Measurements from ENCODE around the gene UNC50.

DNA sequence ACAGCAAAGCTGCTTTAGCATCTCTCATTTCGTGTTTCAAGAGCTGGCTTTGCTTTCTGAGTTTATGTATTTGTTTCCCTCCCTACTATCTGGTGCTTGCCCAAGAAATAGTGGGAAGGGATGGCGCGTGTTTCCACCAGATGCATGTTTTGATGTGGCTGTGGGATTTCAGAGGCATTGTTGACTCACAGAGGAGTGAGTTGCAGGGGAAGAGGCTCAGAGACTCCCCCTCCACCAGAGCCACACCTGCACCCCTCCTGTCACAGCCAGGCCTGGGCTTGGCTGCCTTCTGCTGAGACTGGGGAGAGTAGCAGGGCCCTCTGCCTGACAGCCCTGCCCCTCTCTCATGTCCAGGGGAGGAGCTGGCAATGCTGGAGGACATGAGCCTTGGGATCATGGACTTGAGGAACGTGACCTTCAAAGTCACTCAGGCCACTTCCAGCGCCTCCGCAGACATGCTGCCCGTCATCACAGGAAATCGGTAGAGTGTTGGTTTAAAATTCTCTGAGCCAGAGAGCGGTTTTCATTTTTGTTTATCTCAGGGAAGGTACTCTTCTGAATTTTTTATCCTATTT is 43.0 kb upstream of the UNC50 start:
- TF ChIP-seq POLR2A (IDR thresholded peaks at IDR 0.05; ENCODE audit: low read length) (no peak), GATA1 (IDR thresholded peaks at IDR 0.05; ENCODE audit: low read depth, low read length) (no peak)

Data from erythroblast (primary cell).